ENCODE measurements around the gene PTPRT.

DNA sequence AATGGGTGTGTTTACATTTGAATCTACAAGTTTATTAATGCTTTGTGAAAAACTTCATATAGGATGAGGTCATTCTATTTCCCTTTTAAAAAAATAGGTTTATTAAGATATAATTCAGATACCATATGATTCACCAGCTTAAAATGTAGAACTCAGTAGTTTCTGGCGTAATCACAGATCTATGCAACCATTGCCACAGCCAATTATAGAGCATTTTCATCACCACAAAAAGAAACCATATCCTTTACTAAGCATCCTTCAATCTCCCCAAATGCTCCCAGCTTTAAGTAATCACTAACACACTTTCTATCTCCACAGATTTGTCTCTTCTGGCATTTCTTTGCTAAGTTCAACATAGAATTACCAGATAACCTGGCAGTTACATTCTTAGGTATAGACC, 137.2 kb downstream of the PTPRT start:
- TF ChIP-seq SP1 (IDR thresholded peaks at IDR 0.05) (no peak), RXRA (IDR thresholded peaks at IDR 0.05) (no peak)

All from liver (tissue), 2 donors.